GM12872 (cell line): ENCODE measurements around the gene GALNT9.

Experiments used
- CTCF ChIP-seq: IDR thresholded peaks from 3 replicates; pipeline ENCODE4 v1.5.1; 2011; ENCODE audit warnings: low read depth, mild to moderate bottlenecking, low read length, moderate library complexity; ENCODE audit not compliant: insufficient read depth

Gene GALNT9

GRCh38 chr12:132280406-132280805 lies 49.0 kb downstream of the GALNT9 start:
- TF ChIP-seq CTCF, result no peak

- TF ChIP-seq CTCF, result no peak
These were observed 49.5 kb downstream of the GALNT9 start for GRCh38 chr12:132279930-132280329.

GRCh38 chr12:132279184-132279889 lies 50.1 kb downstream of the GALNT9 start:
- TF ChIP-seq CTCF, result no peak

GRCh38 chr12:132278401-132279183 lies 50.8 kb downstream of the GALNT9 start:
- TF ChIP-seq CTCF, result no peak

GRCh38 chr12:132277949-132278348 lies 51.4 kb downstream of the GALNT9 start:
- TF ChIP-seq CTCF, result no peak

- no peak for TF ChIP-seq CTCF
These were observed 51.9 kb downstream of the GALNT9 start for GRCh38 chr12:132277374-132277941.

- TF ChIP-seq CTCF, result no peak
These were observed 52.5 kb downstream of the GALNT9 start for GRCh38 chr12:132276827-132277373.
